Activated effector memory CD4-positive, alpha-beta T cell treated with anti-CD3 and anti-CD28 coated beads, Interleukin-2, amount 50 U/mL, for 16 hours (primary cell): Measurements from ENCODE around the gene CP.
"Not testable (repeated sequence)": the region's sequence is repeated elsewhere in the genome, so short reads cannot be mapped to it uniquely, and the experiment has no call there.

ENCODE experiments used
- DNase-seq: peaks from one replicate; pipeline ENCODE4 v3.0.0-alpha.2; 2020

CP gene

GRCh38 chr3:149221783-149222517, at the start of gene CP:
TSS of gene CP (minus strand) at chr3:149221829. CDS start at chr3:149221792, 37 bp downstream.
- no peak for DNase-seq

GRCh38 chr3:149270180-149270579, 48.6 kb upstream of the CP start:
- no peak for DNase-seq

- DNase-seq, result no peak
Measured at GRCh38 chr3:149269687-149270086, 48.1 kb upstream of the CP start.

- no peak for DNase-seq
Measured at GRCh38 chr3:149267565-149267964, 45.9 kb upstream of the CP start.

GRCh38 chr3:149266736-149267135, 45.1 kb upstream of the CP start:
- DNase-seq, result no peak

GRCh38 chr3:149263856-149264255, 42.2 kb upstream of the CP start:
- DNase-seq, result no peak

GRCh38 chr3:149258714-149259113, 37.1 kb upstream of the CP start:
- no peak for DNase-seq

GRCh38 chr3:149258298-149258697, 36.7 kb upstream of the CP start:
- no peak for DNase-seq

GRCh38 chr3:149252272-149252671, 30.6 kb upstream of the CP start:
- no peak for DNase-seq

- no peak for DNase-seq
Measured at GRCh38 chr3:149251186-149251585, 29.6 kb upstream of the CP start.

GRCh38 chr3:149247929-149248691, 26.5 kb upstream of the CP start:
- no peak for DNase-seq

- no peak for DNase-seq
Measured at GRCh38 chr3:149247008-149247710, 25.5 kb upstream of the CP start.

GRCh38 chr3:149245738-149246451, 24.3 kb upstream of the CP start:
- DNase-seq, result no peak

GRCh38 chr3:149243540-149243939, 21.9 kb upstream of the CP start:
- DNase-seq, result no peak

- DNase-seq, result no peak
Measured at GRCh38 chr3:149239357-149239936, 17.8 kb upstream of the CP start.

GRCh38 chr3:149238268-149238667, 16.6 kb upstream of the CP start:
- DNase-seq, result not testable (repeated sequence)

- no peak for DNase-seq
Measured at GRCh38 chr3:149235599-149236424, 14.2 kb upstream of the CP start.

GRCh38 chr3:149234671-149235245, 13.1 kb upstream of the CP start:
- DNase-seq, result no peak

GRCh38 chr3:149233323-149233722, 11.7 kb upstream of the CP start:
- DNase-seq, result no peak

- DNase-seq, result no peak
Measured at GRCh38 chr3:149231871-149232270, 10.2 kb upstream of the CP start.

- no peak for DNase-seq
Measured at GRCh38 chr3:149227591-149228268, 6.1 kb upstream of the CP start.
